Heart left ventricle (tissue), 16 donors: ENCODE results near the gene CTCF. TPM values are rescaled to one million over a fixed set of nuclear protein-coding genes. Genes with fewer than 3 reads are reported as not detected.
A peak's percentile ranks its signal among the peaks of the same experiment; 100 is the strongest.

Source experiments
- ATAC-seq, 4 donors: fragments of 200-7000 bp; cut with Tn5 transposase; one replicate each; pipeline ENCODE4 v1.9.1; 2020 to 2022; ENCODE audit warnings: moderate library complexity in 4 of 4, mild to moderate bottlenecking in 3 of 4, moderate number of reproducible peaks in 1 of 4
- DNase-seq, 5 donors: peaks; one replicate each; pipeline ENCODE4 v3.0.0-alpha.2; 2020
- H3K27ac ChIP-seq, 12 donors: fragments of 200-600 bp; sonication (generic) in 4 of 12; one replicate each; pipeline versions ENCODE4 v1.5.0 to v1.8.0; 2016 to 2022; ENCODE audit warnings: mild to moderate bottlenecking in 2 of 12
- H3K27me3 ChIP-seq, 9 donors: fragments of 200-600 bp; sonication (generic) in 2 of 9; one replicate each; pipeline versions ENCODE4 v1.5.1 to v1.8.0; 2016 to 2022; ENCODE audit warnings: mild to moderate bottlenecking in 3 of 9
- H3K36me3 ChIP-seq, 9 donors: fragments of 200-600 bp; sonication (generic) in 2 of 9; one replicate each; pipeline versions ENCODE4 v1.5.0 to v1.8.0; 2018 to 2022; ENCODE audit warnings: mild to moderate bottlenecking in 2 of 9
- H3K4me1 ChIP-seq, 12 donors: fragments of 200-600 bp; sonication (generic) in 4 of 12; one replicate each; pipeline versions ENCODE4 v1.5.0 to v1.8.0; 2016 to 2022; ENCODE audit warnings: mild to moderate bottlenecking in 3 of 12
- H3K4me3 ChIP-seq, 12 donors: fragments of 200-600 bp; sonication (generic) in 4 of 12; one replicate each; pipeline versions ENCODE4 v1.5.0 to v1.8.0; 2017 to 2022; ENCODE audit warnings: mild to moderate bottlenecking in 9 of 12, moderate library complexity in 4 of 12
- H3K9me3 ChIP-seq, 12 donors: fragments of 200-600 bp; sonication (generic) in 4 of 12; one replicate each; pipeline versions ENCODE4 v1.5.0 to v1.8.0; 2016 to 2022; ENCODE audit warnings: mild to moderate bottlenecking in 1 of 12
- CTCF ChIP-seq, 12 donors: fragments of 200-600 bp; sonication (generic) in 4 of 12; IDR thresholded peaks; one replicate each; pipeline versions ENCODE4 v1.5.0 to v1.8.0; 2018 to 2022; ENCODE audit warnings: antibody characterized with exemption in 12 of 12, mild to moderate bottlenecking in 5 of 12
- POLR2A ChIP-seq, 2 donors: fragments of 450-650 bp; IDR thresholded peaks; one replicate each; pipeline ENCODE4 v1.6.1; 2017; ENCODE audit warnings: antibody characterized with exemption in 2 of 2, mild to moderate bottlenecking in 2 of 2, moderate library complexity in 2 of 2
- WGBS, 4 donors: extraction: QIAGEN DNeasy Blood & Tissue Kit in 2 of 4; methylation state at CpG; one replicate each; pipeline versions ENCODE4 v1.1.5 to v1.1.7; 2013 to 2018; 5-methylcytosine and 5-hydroxymethylcytosine counted together
- intact Hi-C, 10 donors: fragments of 100-400 bp; cut with DNase I; formaldehyde crosslinking; loops; one replicate each; pipeline versions ENCODE4 v1.11.1 to v1.14.2; 2022
- polyA plus RNA-seq, 2 donors: library from polyadenylated mRNA; stranded (reverse); fragments of 200-250 nt; gene quantifications; one replicate each; pipeline ENCODE4 v1.2.3, GENCODE V29; 2013
- total RNA-seq, 9 donors: library from RNA; depleted of rRNA in 2 of 9; stranded (reverse); fragments of >200 nt in 2 of 9; fragmentation: NEBNext Ultra II Directional in 3 of 9; extraction: Animal tissue kit (Norgen Biotek cat#: 25700) in 3 of 9; gene quantifications; one replicate each; pipeline versions ENCODE4 v1.1.0 to v1.2.4, GENCODE V29; 2016 to 2023
- donor health status: ischemic (EF 13 %, LVEDD 7.1; RV severe dilation, severe dysfunction).
- donor health status: healthy with polysubstance abuse.
- donor health status: DM: no; HTN: yes; CAD: no.
- donor health status: DM: no; HTN: no; CAD: no.
- donor health status: ischemic (EF 25% LVEDD 6.9; RV normal size, moderate dysfunction).
- donor health status: ischemic (EF 25% LVEDD 5.7; RV mildly dilated, moderate dysfunction).
- donor health status: healthy.
- donor health status: DM: yes; HTN: yes; CAD: no.
- donor health status: ischemic (EF 35%, LVEDD 5.7; RV mildly dilated, moderate dysfunction).
- donor health status: nonischemic (EF 11% LVEDD 7.7; RV severe dilation, severe dysfunction).
- donor health status: DM: yes; HTN: yes; CAD: no.
- donor health status: PGD.
- donor health status: ischemic (EF 29% LVEDD 5.4; RV normal size, mild dysfunction).
- donor health status: nonischemic (EF 23%, LVEDD 6.1; RV moderate dilation, normal function).

Gene CTCF
- total and polyA plus RNA-seq, 11 donors = 13.9 to 35.8 (median 25.3) TPM

GRCh38 chr16:67546761-67547422 is 15.4 kb upstream of the CTCF start:
- no peaks in the 10 kb centered on the region for H3K27me3 ChIP-seq
- peak; percentile 16 to 62 (median 45) for ATAC-seq
- H3K4me3 ChIP-seq = no peak overlapping the region
- WGBS, 4 donors = 11 to 26% (median 15%) methylated on average over 5 to 7 of the region's 7 CpGs
- H3K4me1 ChIP-seq = peaks cover under 1 to 73% (median 45%) of the 10 kb centered on the region in 12 donors
- intact Hi-C loops = loop anchor here in 1 of 10 donors (10.0 kb wide), 1 partner anchor 98 kb away; the partner anchor contains the start of gene CARMIL2
- H3K36me3 ChIP-seq = peaks cover 0 to 71% (median 60%) of the 10 kb centered on the region in 9 donors
- peak overlapping the region in 10 of 12 donors; percentile 8 to 71 (median 54) for H3K27ac ChIP-seq
- peak; percentile 67 to 84 (median 75) for DNase-seq
- TF ChIP-seq POLR2A (IDR thresholded peaks at IDR 0.05) (no peak), CTCF (IDR thresholded peaks at IDR 0.05) (peak; percentile 86 to 98 (median 92))
- H3K9me3 ChIP-seq = no peaks in the 10 kb centered on the region

DNA sequence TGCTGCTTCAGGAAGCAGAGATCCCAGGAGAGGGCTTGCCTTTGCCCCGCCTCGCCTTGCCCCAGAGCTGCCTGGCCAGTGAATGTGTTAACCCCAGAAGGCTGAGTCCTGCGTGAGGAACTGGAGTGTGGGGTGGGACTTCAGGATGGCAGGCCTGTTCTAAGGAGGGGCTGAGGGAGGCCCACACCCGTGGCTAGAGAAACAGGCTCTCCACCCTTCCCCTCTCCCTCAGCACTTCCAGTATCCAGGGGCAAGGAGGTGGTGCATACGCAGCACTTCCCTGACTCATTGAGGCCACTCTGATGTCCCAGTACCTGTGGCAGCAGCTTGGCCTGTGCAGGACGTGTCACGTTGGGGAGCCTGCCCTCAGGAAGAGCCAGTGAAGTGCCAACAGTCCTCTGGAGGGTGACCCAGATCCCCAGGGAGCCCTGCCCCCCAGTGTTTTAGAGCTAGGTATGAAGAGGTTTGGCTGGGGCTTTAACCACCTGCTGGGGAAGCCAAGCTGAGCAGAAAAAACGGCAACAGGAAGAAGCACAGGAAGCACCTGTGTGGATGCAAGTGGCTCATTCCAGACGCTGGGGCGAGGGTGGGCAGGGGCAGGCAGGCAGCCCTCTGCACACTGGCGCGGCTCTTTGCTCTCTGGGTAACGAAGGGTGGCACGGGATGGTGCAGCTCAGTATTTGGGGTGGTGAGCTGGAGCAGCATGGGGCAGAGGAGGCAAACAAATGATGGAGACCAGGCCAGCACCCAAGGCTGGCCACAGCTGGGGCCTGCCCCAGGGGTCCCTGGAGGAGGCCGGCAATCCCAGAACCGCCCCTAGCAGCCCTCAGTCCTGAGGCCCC is 14.7 kb upstream of the CTCF start:
- Histone ChIP-seq H3K4me1 (peaks cover 6 to 76% (median 49%) of the 10 kb centered on the region in 12 donors), H3K4me3 (no peak overlapping the region), H3K36me3 (peaks cover 0 to 63% (median 52%) of the 10 kb centered on the region in 9 donors), H3K9me3 (no peaks in the 10 kb centered on the region), H3K27ac (peak overlapping the region in 11 of 12 donors; percentile 8 to 71 (median 51)), H3K27me3 (no peaks in the 10 kb centered on the region)
- peak; percentile 2 to 38 (median 12) for ATAC-seq
- DNase-seq = peak in 1 of 5 donors; percentile 44
- intact Hi-C loops = loop anchor here in 1 of 10 donors (10.0 kb wide), 1 partner anchor 97 kb away; the partner anchor contains the start of gene CARMIL2
- WGBS, 4 donors = 56 to 60% (median 58%) methylated on average over 12 to 16 of the region's 16 CpGs
- TF ChIP-seq CTCF (IDR thresholded peaks at IDR 0.05) (no peak), POLR2A (IDR thresholded peaks at IDR 0.05) (no peak)

- Histone ChIP-seq H3K4me1 (peaks cover 8 to 78% (median 58%) of the 10 kb centered on the region in 12 donors), H3K36me3 (peaks cover 0 to 55% (median 44%) of the 10 kb centered on the region in 9 donors), H3K4me3 (no peak overlapping the region), H3K27me3 (no peaks in the 10 kb centered on the region), H3K27ac (peak overlapping the region in 2 of 12 donors; percentile 51 to 71), H3K9me3 (no peaks in the 10 kb centered on the region)
- TF ChIP-seq POLR2A (IDR thresholded peaks at IDR 0.05) (no peak), CTCF (IDR thresholded peaks at IDR 0.05) (no peak)
- 67 to 96% (median 88%) methylated on average over 2 to 4 of the region's 4 CpGs for WGBS, 4 donors
- ATAC-seq = no peak
- intact Hi-C loops = loop anchor here in 1 of 10 donors (10.0 kb wide), 1 partner anchor 96 kb away; the partner anchor contains the start of gene CARMIL2
- DNase-seq = peak in 1 of 5 donors; percentile 19
Measured at GRCh38 chr16:67548265-67549126, 13.8 kb upstream of the CTCF start.
